HG02642 (cell line): ENCODE data around the gene ITGAV.

Source experiments
- ATAC-seq: cut with Tn5 transposase; IDR thresholded peaks from one replicate; pipeline ENCODE4 v1.9.1; 2021; ENCODE audit warnings: mild to moderate bottlenecking; ENCODE audit not compliant: unreplicated experiment, poor library complexity

ITGAV gene

GRCh38 chr2:186709529-186710450, 119.9 kb downstream of the ITGAV start:
- ATAC-seq, result no peak

GRCh38 chr2:186713691-186714090, 123.8 kb downstream of the ITGAV start:
- ATAC-seq, result no peak

GRCh38 chr2:186714611-186715010, 124.8 kb downstream of the ITGAV start:
- no peak for ATAC-seq

- ATAC-seq, result no peak
Observed at GRCh38 chr2:186716004-186716403, 126.1 kb downstream of the ITGAV start.

- no peak for ATAC-seq
Observed at GRCh38 chr2:186716899-186717298, 127.0 kb downstream of the ITGAV start.

DNA sequence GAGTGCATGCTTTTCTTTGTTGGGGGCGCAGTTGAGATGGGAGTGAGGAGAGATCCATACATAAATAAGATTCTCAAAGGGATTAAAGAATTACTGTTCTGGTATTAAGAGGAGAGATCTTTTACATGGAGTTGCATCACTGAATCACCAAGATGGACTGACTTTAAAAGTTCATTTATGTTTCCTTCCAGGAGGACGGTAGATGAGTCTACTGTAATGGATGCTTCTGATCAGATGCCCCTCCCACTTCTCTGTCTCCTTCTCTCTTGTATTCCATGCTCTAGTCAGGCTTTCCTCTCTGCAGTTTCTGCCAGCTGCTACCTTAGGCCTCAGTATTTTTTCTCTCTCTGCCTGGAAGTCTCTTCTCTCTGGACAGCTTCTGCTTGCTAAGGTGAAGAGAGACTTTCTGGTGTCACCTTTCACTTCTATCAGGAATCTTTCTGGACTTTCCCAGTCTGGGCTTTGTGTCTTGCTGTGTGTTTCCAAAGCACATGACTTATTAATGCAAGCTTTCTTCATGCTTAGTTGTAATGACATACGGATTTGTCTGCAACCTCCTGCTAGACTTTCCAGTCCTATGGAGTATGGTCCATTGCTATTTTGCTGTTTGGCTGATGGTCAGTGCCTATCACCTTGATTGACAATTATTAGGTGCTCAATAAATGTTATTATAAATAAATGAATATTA, 127.6 kb downstream of the ITGAV start:
- no peak for ATAC-seq

- ATAC-seq, result no peak
Observed at GRCh38 chr2:186718122-186718521, 128.3 kb downstream of the ITGAV start.

DNA sequence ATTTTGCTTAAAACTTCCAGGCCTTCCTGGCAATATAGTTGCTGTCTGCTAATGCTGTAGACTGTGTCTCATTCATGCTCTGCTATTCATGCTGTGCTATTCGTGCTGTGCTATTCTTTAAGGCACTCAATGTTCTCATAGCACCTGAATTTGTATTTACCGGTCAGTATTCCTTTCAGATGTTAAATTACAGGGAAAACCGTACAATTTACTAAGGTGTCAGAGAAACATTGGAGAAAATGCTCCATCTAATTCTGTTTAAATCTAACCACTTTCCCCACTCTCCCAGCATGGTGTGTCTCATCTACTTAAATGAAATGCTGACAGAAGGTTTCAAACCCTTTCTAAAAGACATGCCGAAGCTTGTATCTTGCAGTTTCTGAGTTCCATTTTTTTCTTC, 129.0 kb downstream of the ITGAV start:
- ATAC-seq, result no peak

- ATAC-seq, result no peak
Observed at GRCh38 chr2:186721956-186722355, 132.1 kb downstream of the ITGAV start.

- no peak for ATAC-seq
Observed at GRCh38 chr2:186724736-186725135, 134.9 kb downstream of the ITGAV start.

GRCh38 chr2:186725783-186726182, 135.9 kb downstream of the ITGAV start:
- ATAC-seq, result no peak

- no peak for ATAC-seq
Observed at GRCh38 chr2:186726938-186727337, 137.1 kb downstream of the ITGAV start.

DNA sequence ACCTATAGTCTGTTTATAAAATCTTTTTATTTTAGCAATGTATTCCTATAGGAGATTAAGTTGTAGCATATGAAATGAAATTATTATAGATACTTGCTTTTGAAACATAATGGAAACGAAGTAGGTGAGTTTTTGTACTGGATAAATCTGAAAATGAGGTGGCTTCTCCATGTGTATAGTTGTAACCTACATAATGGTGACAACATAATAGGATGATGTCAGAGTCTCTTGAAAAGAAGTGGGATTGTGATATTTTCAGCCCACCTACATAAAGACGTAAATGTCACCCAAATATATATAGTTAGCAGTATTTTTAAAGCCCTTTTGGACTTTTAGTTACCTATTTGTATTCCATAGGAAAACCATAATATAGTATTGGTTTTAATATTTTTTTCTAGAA, 138.8 kb downstream of the ITGAV start:
- no peak for ATAC-seq
